Activated gamma-delta T cell treated with Interleukin-2 at 50 U/mL for 16 hours (primary cell): ENCODE measurements around the gene LRRC26.

Experiments
- DNase-seq: peaks from one replicate; pipeline ENCODE4 v3.0.0-alpha.2; 2020

Gene LRRC26

DNA sequence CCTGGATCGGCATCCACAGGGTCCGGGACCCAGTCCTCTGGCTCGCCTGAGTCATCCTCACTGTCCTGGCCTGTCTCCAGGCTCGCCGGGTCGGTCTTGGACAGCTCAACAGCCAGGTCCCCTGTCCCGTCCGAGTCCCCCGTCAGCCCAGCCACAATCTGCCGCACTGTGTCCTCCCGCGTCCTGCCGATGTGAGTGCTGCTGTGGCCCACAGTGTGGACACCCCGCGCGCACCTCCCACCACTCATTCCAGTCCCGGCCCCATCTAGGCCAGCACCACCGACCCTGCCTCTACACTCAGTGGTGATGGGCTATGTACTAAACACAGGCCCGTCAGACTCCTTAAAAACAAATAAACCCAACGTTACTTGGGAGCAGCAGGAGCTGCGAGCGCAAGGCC is 11.8 kb upstream of the LRRC26 start:
- DNase-seq: no peak

DNA sequence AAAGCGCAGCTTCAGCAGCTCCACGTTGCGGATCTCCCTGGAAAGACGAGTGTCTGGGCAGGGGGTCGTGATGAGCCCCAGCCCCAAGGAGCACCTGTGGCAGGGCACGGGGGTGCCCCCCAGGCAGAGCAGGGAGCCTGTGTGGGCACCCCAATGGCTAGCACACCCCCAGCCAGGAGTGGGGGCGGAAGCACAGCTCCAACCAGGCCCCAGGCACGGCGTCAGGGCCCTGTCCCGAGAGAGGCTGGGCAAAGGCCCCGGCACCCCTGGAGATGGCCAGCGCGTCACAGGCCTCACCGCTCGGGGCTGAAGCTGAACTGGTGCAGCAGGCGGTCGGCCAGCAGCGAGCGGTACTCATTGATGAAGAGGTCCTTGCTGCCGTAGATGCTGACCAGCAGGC is 10.6 kb upstream of the LRRC26 start:
- DNase-seq: no peak

GRCh38 chr9:137179761-137180160 is 9.9 kb upstream of the LRRC26 start:
- DNase-seq: no peak

- no peak for DNase-seq
Observed at GRCh38 chr9:137178939-137179630, 9.2 kb upstream of the LRRC26 start.

- DNase-seq: no peak
Observed at GRCh38 chr9:137178201-137178938, 8.5 kb upstream of the LRRC26 start.

GRCh38 chr9:137176302-137177182 is 6.7 kb upstream of the LRRC26 start:
- DNase-seq: no peak

DNA sequence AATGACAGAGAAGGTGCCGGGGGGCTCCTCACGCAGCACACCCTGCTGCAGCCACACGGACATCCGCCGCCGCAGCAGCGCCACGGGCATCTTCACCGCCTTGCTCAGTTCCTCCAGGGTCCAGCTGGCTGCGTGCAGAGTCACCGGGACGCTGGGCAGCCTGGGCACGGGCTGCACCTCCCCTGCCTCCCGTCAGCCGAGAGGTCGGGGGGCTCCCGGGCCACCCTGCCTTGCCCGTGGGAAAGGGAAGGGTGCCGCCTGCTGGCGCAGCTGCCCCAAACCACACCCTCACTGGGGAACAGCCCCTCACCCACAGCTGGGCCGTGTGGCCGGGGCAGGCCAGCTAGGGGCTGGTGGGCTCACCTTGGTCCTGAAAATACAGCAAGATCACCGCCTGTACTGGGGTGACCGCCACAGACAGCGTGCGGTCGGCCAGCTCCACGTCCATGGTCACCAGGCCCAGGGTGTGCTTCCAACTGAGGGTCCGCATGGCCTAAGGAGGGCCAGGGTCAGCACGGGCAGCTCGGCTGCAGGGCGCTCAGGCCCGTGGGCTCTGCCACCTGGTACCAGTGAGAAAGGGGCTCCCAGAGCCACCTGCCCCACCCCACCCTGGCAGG is 5.6 kb upstream of the LRRC26 start:
- DNase-seq: no peak

DNA sequence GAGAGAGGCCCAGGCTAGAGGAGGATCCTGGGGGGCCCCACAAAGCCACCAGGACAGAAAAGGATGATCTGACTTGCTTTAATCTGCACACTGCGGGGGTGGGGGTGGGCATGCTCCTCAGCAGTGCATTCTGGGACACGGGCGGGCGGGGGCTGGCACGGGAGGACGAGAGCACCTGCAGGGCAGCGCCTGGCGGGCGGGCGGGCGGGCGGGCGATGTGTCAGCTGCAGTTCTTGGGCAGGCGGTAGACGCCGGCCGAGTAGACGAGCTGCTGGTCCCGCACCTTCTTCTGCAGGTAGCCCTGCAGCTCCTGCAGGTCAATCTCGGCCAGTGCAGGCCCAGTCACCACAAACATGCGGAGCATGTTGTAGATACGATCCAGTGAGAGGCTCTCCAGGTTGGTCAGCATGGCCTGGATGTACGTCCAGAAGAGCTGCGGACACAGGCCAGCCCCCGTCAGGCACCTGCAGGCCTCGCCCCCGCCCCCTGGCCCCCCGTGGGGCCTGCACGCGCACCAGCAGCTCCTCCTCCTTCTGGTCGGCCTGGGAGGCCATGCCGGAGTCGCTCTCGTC is 5.0 kb upstream of the LRRC26 start:
- no peak for DNase-seq

DNA sequence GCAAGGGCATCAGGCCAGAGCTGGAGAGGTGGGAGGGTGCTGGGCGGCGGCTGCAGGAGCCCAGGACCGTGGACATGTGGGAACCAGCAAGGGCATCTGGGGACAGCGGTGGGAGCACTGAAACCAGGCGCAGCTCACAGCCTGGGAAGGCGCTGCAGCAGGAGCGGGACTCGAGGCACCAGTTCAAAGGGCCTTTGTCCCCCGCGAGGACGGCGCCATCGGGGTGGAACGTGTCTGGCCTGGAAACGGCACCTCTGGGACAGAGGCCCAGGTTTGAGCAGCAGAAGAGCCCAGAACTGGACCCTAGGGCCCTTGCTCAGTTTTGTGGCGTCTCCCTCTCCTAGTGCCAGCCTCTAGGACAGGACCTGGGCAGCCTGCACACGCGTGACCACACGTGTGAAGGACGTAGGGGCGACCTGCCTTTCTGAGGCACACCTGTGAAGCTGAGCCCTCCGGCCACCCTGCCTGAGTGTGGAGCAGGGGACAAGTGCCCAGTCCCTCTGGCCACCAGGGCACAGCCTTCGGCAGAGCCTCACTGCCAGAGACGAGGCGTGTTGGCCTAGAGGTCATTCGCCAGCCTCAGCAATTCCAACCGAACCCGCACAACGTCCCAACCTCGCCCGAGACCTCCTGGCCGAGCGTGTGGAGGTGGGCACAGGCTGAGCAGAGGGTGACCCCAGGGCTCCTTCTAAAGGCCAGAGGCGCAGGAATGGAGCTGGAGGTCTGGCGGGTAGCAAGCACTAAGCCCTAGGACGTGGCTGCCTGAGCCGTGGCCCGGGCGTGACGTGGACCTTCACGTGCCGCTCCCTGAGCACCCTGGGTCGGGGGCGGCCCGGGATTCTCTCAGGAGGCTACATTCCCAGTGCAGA is 4.2 kb upstream of the LRRC26 start:
- DNase-seq: no peak

DNA sequence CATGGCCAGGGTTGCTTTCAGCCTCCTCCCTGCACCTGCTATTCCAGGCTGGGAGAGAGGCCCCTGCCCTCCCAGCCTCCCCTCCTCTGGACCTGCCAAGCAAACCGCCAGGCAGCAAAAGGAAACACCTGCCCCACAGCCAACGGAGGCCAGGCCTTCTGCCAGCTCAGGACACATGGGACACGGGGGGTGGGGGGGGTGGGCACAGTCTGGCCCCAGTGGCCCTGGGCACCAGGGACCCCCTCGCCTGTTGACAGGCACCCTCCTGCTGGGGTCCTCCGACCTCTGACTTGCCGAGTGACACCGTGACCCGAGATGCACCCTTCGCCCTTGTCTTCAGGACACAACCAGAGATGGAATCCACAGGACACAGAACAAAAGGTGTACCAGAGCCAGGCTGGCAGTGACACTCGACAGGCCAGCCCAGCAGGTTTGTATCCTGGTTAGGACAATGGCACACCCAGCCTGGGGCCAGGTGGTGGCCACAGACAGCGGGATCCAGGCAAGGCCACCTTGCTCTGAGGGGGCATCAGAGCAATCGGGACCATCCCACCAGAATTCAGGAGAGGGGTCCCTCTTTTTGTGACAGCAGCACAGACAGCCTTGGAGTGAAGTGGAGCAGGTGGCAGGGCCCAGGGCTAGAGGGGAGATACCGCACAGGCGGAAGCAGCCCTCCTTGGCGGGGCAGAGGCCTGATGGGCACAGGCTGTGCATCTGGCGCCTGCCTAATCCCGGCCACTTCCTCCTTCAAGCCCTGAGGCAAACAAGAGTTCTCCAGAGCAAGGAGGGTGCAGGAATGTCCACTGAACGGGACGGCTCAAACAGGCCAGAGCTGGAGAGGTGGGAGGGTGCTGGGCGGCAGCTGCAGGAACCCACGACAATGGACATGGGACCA is 3.3 kb upstream of the LRRC26 start:
- no peak for DNase-seq

DNA sequence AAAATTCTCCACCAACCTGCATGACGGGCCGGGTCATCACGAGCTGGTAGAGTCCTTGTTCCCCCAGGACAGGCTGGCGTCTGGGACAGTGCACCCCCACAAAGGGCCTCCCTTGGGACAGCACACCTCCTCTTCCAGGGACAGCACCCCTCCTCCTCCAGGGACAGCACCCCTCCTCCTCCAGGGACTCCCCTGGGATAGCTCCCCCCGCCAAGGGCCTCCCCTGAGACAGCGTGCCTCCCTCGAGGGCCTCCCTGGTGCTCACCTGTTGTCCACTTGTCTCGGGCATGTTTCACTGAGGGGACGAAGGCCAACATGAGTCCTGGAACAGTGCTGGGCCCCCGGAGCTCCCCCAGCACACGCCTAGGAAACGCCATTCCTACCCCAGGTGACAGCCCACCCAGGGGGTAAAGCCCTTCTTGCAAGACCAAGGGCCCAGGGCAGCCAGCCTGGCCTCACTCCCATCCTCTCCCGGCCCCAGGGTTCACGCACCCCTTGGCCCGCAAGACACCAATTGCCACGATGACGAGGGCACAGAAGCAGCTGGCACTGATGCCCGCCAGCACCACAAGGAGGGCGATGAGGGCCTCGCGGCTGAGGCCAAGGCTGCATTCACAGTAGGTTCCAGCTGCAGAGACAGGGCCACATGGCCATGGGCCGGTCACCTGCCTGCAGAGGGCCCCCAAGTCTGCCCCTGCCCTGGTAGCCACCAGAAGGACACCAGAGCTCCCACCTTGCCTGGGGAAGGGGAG is 1.5 kb upstream of the LRRC26 start:
- DNase-seq: no peak

DNA sequence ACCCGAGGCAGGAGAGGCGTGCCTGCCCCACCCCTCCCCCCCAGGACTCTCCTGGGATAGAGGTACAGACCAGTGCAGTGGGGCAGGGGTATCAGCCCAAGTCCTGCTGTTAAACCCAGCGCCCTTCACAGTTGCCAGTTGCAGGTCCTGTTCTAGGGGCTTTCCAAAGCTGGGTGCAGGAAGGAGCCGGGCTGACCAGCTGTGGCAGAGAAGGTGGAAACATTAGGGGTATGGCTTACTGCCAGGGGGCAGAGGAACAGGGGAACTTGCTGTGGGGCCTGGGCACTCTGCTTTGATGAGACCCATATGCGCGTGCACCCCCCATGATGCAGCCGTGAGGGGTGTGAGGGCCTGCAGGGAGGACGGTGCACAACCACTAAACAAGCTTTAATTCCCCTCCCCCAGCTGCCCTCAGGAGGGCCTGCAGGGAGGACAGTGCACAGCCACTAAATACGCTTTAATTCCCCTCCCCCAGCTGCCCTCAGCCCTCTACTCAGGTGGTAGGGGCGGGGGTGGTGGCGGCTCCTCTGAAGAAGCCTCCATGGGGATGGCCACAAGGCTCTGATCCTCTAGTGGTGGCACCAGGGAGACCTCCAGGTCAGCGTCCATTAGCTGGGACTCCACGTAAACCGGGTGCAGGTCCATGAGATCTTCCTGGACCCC is 766 bp upstream of the LRRC26 start:
- no peak for DNase-seq

DNA sequence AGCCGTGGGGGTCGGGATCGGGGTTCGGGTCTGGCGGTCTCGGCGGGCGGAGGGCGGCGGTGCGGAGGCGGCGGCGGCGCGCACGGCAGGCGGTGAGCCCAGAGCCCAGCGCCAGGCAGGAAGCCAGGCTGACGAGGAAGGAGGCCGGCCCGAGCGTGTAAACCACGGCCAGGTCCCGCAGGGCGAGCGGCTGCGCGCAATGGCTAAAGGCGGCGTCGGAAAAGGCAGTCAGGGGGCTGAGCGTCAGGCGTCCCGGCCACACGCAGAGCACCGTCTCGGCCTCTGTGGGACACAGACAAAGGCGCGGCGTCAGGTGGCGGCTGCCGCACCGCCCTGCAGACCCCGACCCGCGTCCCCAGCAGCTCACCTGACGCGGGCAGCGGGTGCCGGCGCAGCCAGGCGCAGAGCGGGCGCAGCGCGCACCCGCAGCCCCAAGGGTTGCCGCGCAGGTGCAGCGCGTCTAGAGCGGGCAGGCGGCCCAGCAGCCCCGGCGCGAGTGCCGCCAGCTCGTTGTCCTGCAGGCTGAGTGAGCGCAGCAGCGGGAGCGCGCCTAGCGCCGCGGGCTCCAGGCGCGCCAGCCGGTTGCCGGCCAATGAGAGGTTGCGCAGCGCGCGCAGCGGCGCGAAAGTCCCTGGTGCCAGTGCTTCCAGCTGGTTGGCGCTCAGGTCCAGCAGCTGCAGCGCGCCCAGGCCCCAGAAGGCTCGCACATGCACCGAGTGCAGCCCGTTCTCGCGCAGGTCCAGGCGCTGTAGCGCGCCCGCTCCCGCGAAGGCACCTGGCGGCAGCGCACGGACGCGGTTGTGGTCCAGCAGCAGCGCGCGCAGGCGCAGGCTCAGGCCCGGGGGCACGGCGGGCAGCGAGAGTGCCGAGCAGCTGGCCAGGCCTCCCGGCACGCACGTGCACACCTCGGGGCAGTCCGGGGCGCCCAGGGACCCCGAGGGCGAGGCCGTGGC is 671 bp downstream of the LRRC26 start:
- DNase-seq: no peak

- no peak for DNase-seq
Observed at GRCh38 chr9:137168573-137168903, 1.3 kb downstream of the LRRC26 start.

DNA sequence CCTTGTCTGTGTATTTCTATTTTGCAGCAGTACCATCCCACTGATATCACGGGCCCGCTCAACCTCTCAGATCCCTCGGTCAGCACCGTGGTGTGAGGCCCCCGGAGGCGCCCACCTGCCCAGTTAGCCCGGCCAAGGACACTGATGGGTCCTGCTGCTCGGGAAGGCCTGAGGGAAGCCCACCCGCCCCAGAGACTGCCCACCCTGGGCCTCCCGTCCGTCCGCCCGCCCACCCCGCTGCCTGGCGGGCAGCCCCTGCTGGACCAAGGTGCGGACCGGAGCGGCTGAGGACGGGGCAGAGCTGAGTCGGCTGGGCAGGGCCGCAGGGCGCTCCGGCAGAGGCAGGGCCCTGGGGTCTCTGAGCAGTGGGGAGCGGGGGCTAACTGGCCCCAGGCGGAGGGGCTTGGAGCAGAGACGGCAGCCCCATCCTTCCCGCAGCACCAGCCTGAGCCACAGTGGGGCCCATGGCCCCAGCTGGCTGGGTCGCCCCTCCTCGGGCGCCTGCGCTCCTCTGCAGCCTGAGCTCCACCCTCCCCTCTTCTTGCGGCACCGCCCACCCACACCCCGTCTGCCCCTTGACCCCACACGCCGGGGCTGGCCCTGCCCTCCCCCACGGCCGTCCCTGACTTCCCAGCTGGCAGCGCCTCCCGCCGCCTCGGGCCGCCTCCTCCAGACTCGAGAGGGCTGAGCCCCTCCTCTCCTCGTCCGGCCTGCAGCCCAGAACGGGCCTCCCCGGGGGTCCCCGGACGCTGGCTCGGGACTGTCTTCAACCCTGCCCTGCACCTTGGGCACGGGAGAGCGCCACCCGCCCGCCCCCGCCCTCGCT is 1.9 kb downstream of the LRRC26 start:
- DNase-seq: no peak

GRCh38 chr9:137167277-137167746 is 2.5 kb downstream of the LRRC26 start:
- DNase-seq: no peak
